Gastrocnemius medialis (tissue), 4 donors: ENCODE data around the gene DNAL4.

Experiments used
- POLR2A ChIP-seq, 2 donors: fragments of 450-650 bp; IDR thresholded peaks; one replicate each; pipeline ENCODE4 v1.6.1; 2017; ENCODE audit warnings: antibody characterized with exemption in 2 of 2, mild to moderate bottlenecking in 2 of 2, moderate library complexity in 2 of 2
- TF ChIP-seq, protein P1 (sequence below), 5 experiments: fragments of 450-650 bp in 3 of 5; fragments of 200-600 bp in 2 of 5; sonication (generic) in 2 of 5; IDR thresholded peaks in 4 of 5; conservative IDR thresholded peaks in 1 of 5; 1 replicate in 4 of 5; 2 replicates in 1 of 5; pipeline ENCODE4 v1.5.1; 2016 to 2019; ENCODE audit warnings: antibody characterized with exemption in 5 of 5, mild to moderate bottlenecking in 3 of 5, moderate library complexity in 3 of 5

DNA sequence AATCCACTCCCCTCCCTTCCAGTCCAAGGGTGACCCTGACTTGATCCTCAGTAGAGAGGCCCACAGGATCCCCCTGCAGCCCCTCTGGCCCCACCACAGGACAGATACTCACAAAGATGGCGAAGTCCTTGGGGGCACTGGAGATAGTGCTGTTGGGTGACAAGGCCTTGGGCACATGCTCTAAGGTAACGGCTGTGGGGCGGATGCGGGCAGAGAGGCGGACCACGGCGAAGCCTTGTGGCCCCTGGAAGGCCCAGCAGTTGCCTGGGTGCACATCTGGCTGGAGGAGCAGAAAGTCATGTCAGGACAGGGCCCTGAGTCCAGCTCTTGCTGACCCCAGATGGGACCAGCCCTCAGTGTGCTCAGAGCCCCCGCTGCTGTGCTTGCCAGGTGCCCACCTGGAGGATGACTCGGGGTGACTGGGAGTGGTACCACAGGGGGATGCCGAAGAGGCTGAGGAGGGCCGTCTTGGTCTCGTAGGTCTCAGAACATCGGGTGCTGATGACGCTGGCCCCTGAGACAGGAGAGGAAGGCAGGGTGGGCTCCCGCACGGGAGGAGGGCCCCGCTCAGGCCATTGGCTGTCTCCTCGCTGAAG lies 55.4 kb downstream of the DNAL4 start:
- no peak for TF ChIP-seq POLR2A (IDR thresholded peaks at IDR 0.05)
- TF ChIP-seq, protein P1, sequence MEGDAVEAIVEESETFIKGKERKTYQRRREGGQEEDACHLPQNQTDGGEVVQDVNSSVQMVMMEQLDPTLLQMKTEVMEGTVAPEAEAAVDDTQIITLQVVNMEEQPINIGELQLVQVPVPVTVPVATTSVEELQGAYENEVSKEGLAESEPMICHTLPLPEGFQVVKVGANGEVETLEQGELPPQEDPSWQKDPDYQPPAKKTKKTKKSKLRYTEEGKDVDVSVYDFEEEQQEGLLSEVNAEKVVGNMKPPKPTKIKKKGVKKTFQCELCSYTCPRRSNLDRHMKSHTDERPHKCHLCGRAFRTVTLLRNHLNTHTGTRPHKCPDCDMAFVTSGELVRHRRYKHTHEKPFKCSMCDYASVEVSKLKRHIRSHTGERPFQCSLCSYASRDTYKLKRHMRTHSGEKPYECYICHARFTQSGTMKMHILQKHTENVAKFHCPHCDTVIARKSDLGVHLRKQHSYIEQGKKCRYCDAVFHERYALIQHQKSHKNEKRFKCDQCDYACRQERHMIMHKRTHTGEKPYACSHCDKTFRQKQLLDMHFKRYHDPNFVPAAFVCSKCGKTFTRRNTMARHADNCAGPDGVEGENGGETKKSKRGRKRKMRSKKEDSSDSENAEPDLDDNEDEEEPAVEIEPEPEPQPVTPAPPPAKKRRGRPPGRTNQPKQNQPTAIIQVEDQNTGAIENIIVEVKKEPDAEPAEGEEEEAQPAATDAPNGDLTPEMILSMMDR (IDR thresholded peaks at IDR 0.05 in 4 of 5, conservative IDR thresholded peaks at IDR 0.05 in 1 of 5) = no peak
